Kidney (tissue), 14 donors: ENCODE data around the gene TIE1. TPM values are rescaled to one million over a fixed set of nuclear protein-coding genes. Genes with fewer than 3 reads are reported as not detected.

ENCODE experiments used
- DNase-seq, 5 donors: peaks; one replicate each; pipeline ENCODE4 v3.0.0-alpha.2; 2013 to 2020
- FAIRE-seq: peaks from 2 replicates; lab custom pipeline; 2012; peaks lifted over from hg19 to GRCh38; lab: Jason Lieb, UNC
- H3K27ac ChIP-seq, 2 donors: one replicate each; pipeline ENCODE4 v1.7.0; 2013; ENCODE audit warnings: low read depth in 2 of 2, low read length in 2 of 2, inconsistent platforms in 1 of 2
- H3K27me3 ChIP-seq: one replicate; pipeline ENCODE4 v1.7.1; 2013; ENCODE audit warnings: low read length, inconsistent platforms; ENCODE audit not compliant: control insufficient read depth, insufficient read depth
- H3K36me3 ChIP-seq, 3 donors: one replicate each; pipeline versions ENCODE4 v1.7.0 to v1.7.1; 2013; ENCODE audit warnings: low read length in 3 of 3, control low read depth in 1 of 3, inconsistent platforms in 1 of 3; ENCODE audit not compliant: insufficient read depth in 3 of 3, control insufficient read depth in 2 of 3
- H3K4me1 ChIP-seq, 3 donors: one replicate each; pipeline versions ENCODE4 v1.7.0 to v1.7.1; 2013; ENCODE audit warnings: low read length in 3 of 3, inconsistent platforms in 1 of 3, low read depth in 1 of 3; ENCODE audit not compliant: control insufficient read depth in 2 of 3, insufficient read depth in 2 of 3
- H3K4me3 ChIP-seq, 3 donors: one replicate each; pipeline versions ENCODE4 v1.7.0 to v1.8.1; 2013; ENCODE audit warnings: low read length in 3 of 3, control low read depth in 1 of 3, inconsistent platforms in 1 of 3
- H3K9ac ChIP-seq, 3 donors: one replicate each; pipeline versions ENCODE4 v1.7.0 to v1.7.1; 2013; ENCODE audit warnings: low read length in 3 of 3, control low read depth in 1 of 3, inconsistent platforms in 1 of 3
- H3K9me3 ChIP-seq, 3 donors: one replicate each; pipeline versions ENCODE4 v1.7.0 to v1.7.1; 2013; ENCODE audit warnings: low read length in 3 of 3, control low read depth in 1 of 3, inconsistent platforms in 1 of 3; ENCODE audit not compliant: control insufficient read depth in 2 of 3, insufficient read depth in 1 of 3
- CTCF ChIP-seq: IDR thresholded peaks from 3 replicates; pipeline ENCODE4 v1.5.1; 2012; ENCODE audit warnings: mild to moderate bottlenecking, moderate library complexity, borderline replicate concordance; ENCODE audit not compliant: insufficient read depth; ENCODE audit errors: extremely low read depth
- intact Hi-C: fragments of 100-400 bp; cut with DNase I; formaldehyde crosslinking; loops from one replicate; pipeline ENCODE4 v1.11.1; 2022
- polyA plus RNA-seq: library from polyadenylated mRNA; stranded (reverse); fragments of 350-450 nt; fragmentation: Illumina TruSeq; extraction: RNeasy Lipid Tissue Mini Kit (QIAGEN cat#74804); gene quantifications from one replicate; pipeline ENCODE4 v1.2.3, GENCODE V29; 2014; ENCODE audit warnings: low read depth, low replicate concordance; ENCODE audit not compliant: insufficient read depth
- total RNA-seq: library from RNA; stranded (reverse); fragmentation: NEBNext Ultra II Directional; extraction: Animal tissue kit (Norgen Biotek cat#: 25700); gene quantifications from one replicate; pipeline ENCODE4 v1.2.1, GENCODE V29; 2021
- donor health status: control.
- donor health status: control.
- donor health status: control.
- donor health status: control.
- donor health status: control.
- donor health status: DM: yes; HTN: yes; CAD: no.
- donor health status: Normal renal cell carcinoma (clear cell type).

The TIE1 gene
- total and polyA plus RNA-seq, 2 donors from 2014 or later, result 15.0 to 46.3 TPM

- FAIRE-seq, result no peak
- H3K27me3 ChIP-seq, result no peaks in the 10 kb centered on the region
- H3K9ac ChIP-seq, result no peak overlapping the region
- H3K27ac ChIP-seq, result no peak overlapping the region
- no peaks in the 10 kb centered on the region for H3K4me1 ChIP-seq
- intact Hi-C loops, result no loop called here
- no peaks in the 10 kb centered on the region for H3K9me3 ChIP-seq
- H3K4me3 ChIP-seq, result no peak overlapping the region
- DNase-seq, result no peak
- no peak for TF ChIP-seq CTCF
- H3K36me3 ChIP-seq, result no peaks in the 10 kb centered on the region
These were observed 30.9 kb downstream of the TIE1 start for GRCh38 chr1:43331688-43332087.

GRCh38 chr1:43334453-43335205 is 33.8 kb downstream of the TIE1 start:
- no peaks in the 10 kb centered on the region for H3K36me3 ChIP-seq
- FAIRE-seq (no peak), DNase-seq (no peak)
- no peaks in the 10 kb centered on the region for H3K9me3 ChIP-seq
- no peaks in the 10 kb centered on the region for H3K4me1 ChIP-seq
- no peaks in the 10 kb centered on the region for H3K27me3 ChIP-seq
- no peak overlapping the region for H3K9ac ChIP-seq
- no peak overlapping the region for H3K27ac ChIP-seq
- intact Hi-C loops, result no loop called here
- TF ChIP-seq CTCF, result no peak
- no peak overlapping the region for H3K4me3 ChIP-seq

- Histone ChIP-seq H3K9me3 (no peaks in the 10 kb centered on the region), H3K9ac (no peak within 1 kb of the TSS), H3K27me3 (no peaks in the 10 kb centered on the region), H3K27ac (no peak within 1 kb of the TSS), H3K36me3 (no peaks in the 10 kb centered on the region), H3K4me3 (no peak within 1 kb of the TSS), H3K4me1 (no peaks in the 10 kb centered on the region)
- no peak for FAIRE-seq
- no peak for DNase-seq
- intact Hi-C loops, result no loop called here
- TF ChIP-seq CTCF, result no peak
These were observed 36.8 kb downstream of the TIE1 start, which contains the start of gene MPL for GRCh38 chr1:43337588-43337987. Gene MPL (plus strand): TSS chr1:43337818. CDS start chr1:43337849, 31 bp downstream.
